K562 (cell line): ENCODE results near the gene TLCD5. TPM values are rescaled to one million over a fixed set of nuclear protein-coding genes. Genes with fewer than 3 reads are reported as not detected.

Source experiments
- ATAC-seq: fragments of 200-7000 bp; cut with Tn5 transposase; 3 replicates; pipeline ENCODE4 v1.9.1; 2020; ENCODE audit warnings: moderate library complexity
- BruUV-seq: library from RNA; stranded (reverse); fragments of 400-500 nt; replicated peaks from 2 replicates; lab custom pipeline; 2021; lab: Mats Ljungman, UMichigan
- CTCF ChIA-PET: fragments of 300-600 bp; formaldehyde crosslinking; extraction: SDS; loops from one replicate; lab custom pipeline; 2021; ENCODE audit warnings: low intra/inter-chr PET ratio; lab: Yijun Ruan, JAX
- POLR2A ChIA-PET: fragments of 300-600, 350-650 bp; sonication (Branson Sonifier 250); formaldehyde crosslinking; extraction: SDS; loops from one replicate; lab custom pipeline; 2021; ENCODE audit warnings: antibody characterized with exemption, inconsistent platforms; lab: Yijun Ruan, JAX
- DNase-seq, 4 experiments: peaks; one replicate each; pipeline versions ENCODE4 v3.0.0 to v3.0.0-alpha.2; 2011 to 2018; ENCODE audit warnings: low spot score in 3 of 4, mixed read lengths in 3 of 4; ENCODE audit errors: extremely low read depth in 1 of 4
- FAIRE-seq: peaks from 2 replicates; lab custom pipeline; 2011; peaks lifted over from hg19 to GRCh38; lab: Jason Lieb, UNC
- H2AFZ ChIP-seq: 2 replicates; pipeline ENCODE4 v1.6.0; 2011; ENCODE audit warnings: low read depth, low read length, control low read depth, inconsistent platforms
- H3K27ac ChIP-seq: fragments of 200-600 bp; 3 replicates; pipeline ENCODE4 v1.8.0; 2011; ENCODE audit warnings: low read depth, mild to moderate bottlenecking, control low read depth, inconsistent platforms, low read length, moderate library complexity, mixed read lengths; ENCODE audit errors: extremely low read depth
- H3K27me3 ChIP-seq, 2 experiments: fragments of 300-600 bp in 1 of 2; 2 replicates in 1 of 2; 3 replicates in 1 of 2; pipeline versions ENCODE4 v1.6.0 to v1.8.0; 2011; ENCODE audit warnings: inconsistent platforms in 2 of 2, low read length in 2 of 2, mild to moderate bottlenecking in 1 of 2, mixed read lengths in 1 of 2, moderate library complexity in 1 of 2; ENCODE audit not compliant: control insufficient read depth in 2 of 2, insufficient read depth in 2 of 2
- H3K36me3 ChIP-seq: fragments of 300-600 bp; 3 replicates; pipeline ENCODE4 v1.8.0; 2011; ENCODE audit warnings: mild to moderate bottlenecking, low read length, inconsistent platforms; ENCODE audit not compliant: control insufficient read depth, insufficient read depth
- H3K4me1 ChIP-seq, 2 experiments: fragments of 200-600 bp in 1 of 2; replicated peaks in 1 of 2; 2 replicates in 1 of 2; 3 replicates in 1 of 2; pipeline versions ENCODE4 v1.5.1 to v1.8.0; 2011; ENCODE audit warnings: inconsistent platforms in 2 of 2, low read length in 2 of 2, mild to moderate bottlenecking in 1 of 2, mixed read lengths in 1 of 2, moderate library complexity in 1 of 2; ENCODE audit not compliant: control insufficient read depth in 2 of 2, insufficient read depth in 2 of 2
- H3K4me2 ChIP-seq: 2 replicates; pipeline ENCODE4 v1.6.1; 2011; ENCODE audit warnings: low read length, control low read depth, inconsistent platforms, mixed read lengths; ENCODE audit not compliant: insufficient read depth
- H3K4me3 ChIP-seq: fragments of 200-600 bp; sonication (generic), shearing (Covaris generic); 2 replicates; pipeline ENCODE4 v1.5.1; 2016; ENCODE audit warnings: control low read depth, inconsistent platforms
- H3K79me2 ChIP-seq: fragments of 200-600 bp; 3 replicates; pipeline ENCODE4 v1.8.0; 2011; ENCODE audit warnings: low read length, inconsistent platforms; ENCODE audit not compliant: control insufficient read depth, insufficient read depth
- H3K9ac ChIP-seq, 2 experiments: 2 replicates each; pipeline versions ENCODE4 v1.6.0 to v1.6.1; 2011; ENCODE audit warnings: low read depth in 2 of 2, low read length in 2 of 2, control low read depth in 1 of 2, inconsistent platforms in 1 of 2, mild to moderate bottlenecking in 1 of 2, mixed read lengths in 1 of 2; ENCODE audit not compliant: insufficient read depth in 1 of 2
- H3K9me1 ChIP-seq: one replicate; pipeline ENCODE4 v1.6.0; 2011; ENCODE audit warnings: inconsistent platforms, mild to moderate bottlenecking, low read length, moderate library complexity; ENCODE audit not compliant: control insufficient read depth, insufficient read depth
- H3K9me3 ChIP-seq: replicated peaks from 2 replicates; pipeline ENCODE4 v1.5.1; 2011; ENCODE audit warnings: low read depth, low read length, inconsistent platforms; ENCODE audit not compliant: control insufficient read depth, insufficient read depth
- H4K20me1 ChIP-seq: replicated peaks from 2 replicates; pipeline ENCODE4 v1.6.1; 2011; ENCODE audit warnings: low read length, inconsistent platforms, mixed read lengths; ENCODE audit not compliant: control insufficient read depth, insufficient read depth
- BACH1 ChIP-seq: fragments of 200-800 bp; sonication (Bioruptor generic); IDR thresholded peaks from 2 replicates; pipeline ENCODE4 v1.6.1; 2016; ENCODE audit warnings: missing genetic modification characterization, missing compliant biosample characterization
- C11orf30 ChIP-seq: fragments of 450-650 bp; IDR thresholded peaks from 2 replicates; pipeline ENCODE4 v1.6.1; 2016; ENCODE audit warnings: low read depth, mild to moderate bottlenecking
- CREB1 ChIP-seq, 2 experiments: sonication (generic) in 1 of 2; formaldehyde crosslinking in 1 of 2; IDR thresholded peaks; 2 replicates each; pipeline versions ENCODE4 v1.6.1 to v1.8.0; 2012 to 2022; ENCODE audit warnings: inconsistent platforms in 1 of 2, mild to moderate bottlenecking in 1 of 2, missing genetic modification reagents in 1 of 2, moderate library complexity in 1 of 2
- DACH1 ChIP-seq: fragments of 450-650 bp; IDR thresholded peaks from 2 replicates; pipeline ENCODE4 v1.6.1; 2018; ENCODE audit not compliant: partially characterized antibody
- KDM1A ChIP-seq, 2 experiments: fragments of 450-650 bp; IDR thresholded peaks; 2 replicates each; pipeline ENCODE4 v1.6.1; 2016; ENCODE audit warnings: mild to moderate bottlenecking in 2 of 2
- KLF6 ChIP-seq: fragments of 250-450 bp; sonication (Bioruptor Pico); IDR thresholded peaks from 2 replicates; pipeline ENCODE4 v1.4.0; 2020; ENCODE audit warnings: mild to moderate bottlenecking, moderate library complexity, borderline replicate concordance
- MAFG ChIP-seq: fragments of 450-650 bp; conservative IDR thresholded peaks from 2 replicates; pipeline ENCODE4 v1.6.1; 2016; ENCODE audit warnings: missing genetic modification characterization, missing compliant biosample characterization
- MAFK ChIP-seq: IDR thresholded peaks from 2 replicates; pipeline ENCODE4 v1.6.1; 2011; ENCODE audit warnings: low read length, improper control_type of control experiment
- NFE2 ChIP-seq: IDR thresholded peaks from 2 replicates; pipeline ENCODE4 v1.6.1; 2014; ENCODE audit warnings: antibody characterized with exemption, low read depth
- NFE2L1 ChIP-seq: fragments of 450-650 bp; IDR thresholded peaks from 2 replicates; pipeline ENCODE4 v1.6.1; 2016; ENCODE audit warnings: missing genetic modification characterization, low read depth, mild to moderate bottlenecking, missing compliant biosample characterization, moderate library complexity, borderline replicate concordance
- SMARCB1 ChIP-seq: IDR thresholded peaks from 2 replicates; pipeline ENCODE4 v1.6.1; 2011; ENCODE audit warnings: improper control_type of control experiment, low read depth; ENCODE audit not compliant: insufficient read length
- TAF7 ChIP-seq: fragments of 450-650 bp; IDR thresholded peaks from 2 replicates; pipeline ENCODE4 v1.6.1; 2016; ENCODE audit warnings: missing genetic modification characterization, missing compliant biosample characterization
- ZBTB1 ChIP-seq: sonication (generic); formaldehyde crosslinking; IDR thresholded peaks from 2 replicates; pipeline ENCODE4 v1.8.1; 2023; ENCODE audit warnings: missing genetic modification reagents, low read depth, mild to moderate bottlenecking, borderline replicate concordance
- ZNF316 ChIP-seq: fragments of 450-650 bp; IDR thresholded peaks from 2 replicates; pipeline ENCODE4 v1.6.1; 2016
- ZNF384 ChIP-seq: IDR thresholded peaks from 2 replicates; pipeline ENCODE4 v1.6.1; 2012; ENCODE audit warnings: low read depth, low read length, improper control_type of control experiment
- ZNF561 ChIP-seq: fragments of 450-650 bp; formaldehyde crosslinking; conservative IDR thresholded peaks from 2 replicates; pipeline ENCODE4 v1.4.0; 2020; ENCODE audit warnings: mild to moderate bottlenecking, moderate library complexity
- WGBS: fragments of 100-300 bp; shearing (Covaris generic); methylation state at CpG from one replicate; pipeline ENCODE4 v1.1.6; 2016; ENCODE audit warnings: low coverage, mixed read lengths; ENCODE audit not compliant: insufficient coverage; ENCODE audit errors: missing lambda C conversion rate; 5-methylcytosine and 5-hydroxymethylcytosine counted together
- in situ Hi-C: fragments of 300-500 bp; cut with MboI; formaldehyde crosslinking; loops from 4 replicates; pipeline ENCODE4 v1.15.0; 2018; ENCODE audit warnings: inconsistent platforms, mixed read lengths
- intact Hi-C: fragments of 100-400 bp; cut with micrococcal nuclease; formaldehyde crosslinking; loops from 2 replicates; pipeline ENCODE4 v1.14.2; 2022
- polyA plus RNA-seq, 8 experiments: library from polyadenylated mRNA; depleted of rRNA in 4 of 8; stranded (reverse) in 5 of 8; unstranded in 3 of 8; fragments of >200 nt; fragmentation: Nextera tagmentation in 2 of 8; fragmentation: Illumina TruSeq in 1 of 8; extraction: Ambion mirVana in 2 of 8; extraction: Trizol in 1 of 8; gene quantifications; 2 replicates each; pipeline versions ENCODE4 v1.2.1 to v1.2.3, GENCODE V29; 2011 to 2014; ENCODE audit warnings: inconsistent platforms in 1 of 8, missing spikeins in 1 of 8
- total RNA-seq, 7 experiments: library from RNA; depleted of rRNA in 6 of 7; stranded (reverse); fragments of >200 nt in 6 of 7; fragmentation: Illumina TruSeq in 2 of 7; extraction: Trizol in 2 of 7; gene quantifications; 2 replicates each; pipeline versions ENCODE4 v1.2.1 to v1.2.3, GENCODE V29; 2011 to 2021; ENCODE audit warnings: low replicate concordance in 1 of 7

Gene TLCD5
- total and polyA plus RNA-seq, 9 of the 15 experiments (the other 6 are each of a cell fraction or from before 2014, with no cell fraction given) = 0.94 to 5.1 (median 1.6) TPM

DNA sequence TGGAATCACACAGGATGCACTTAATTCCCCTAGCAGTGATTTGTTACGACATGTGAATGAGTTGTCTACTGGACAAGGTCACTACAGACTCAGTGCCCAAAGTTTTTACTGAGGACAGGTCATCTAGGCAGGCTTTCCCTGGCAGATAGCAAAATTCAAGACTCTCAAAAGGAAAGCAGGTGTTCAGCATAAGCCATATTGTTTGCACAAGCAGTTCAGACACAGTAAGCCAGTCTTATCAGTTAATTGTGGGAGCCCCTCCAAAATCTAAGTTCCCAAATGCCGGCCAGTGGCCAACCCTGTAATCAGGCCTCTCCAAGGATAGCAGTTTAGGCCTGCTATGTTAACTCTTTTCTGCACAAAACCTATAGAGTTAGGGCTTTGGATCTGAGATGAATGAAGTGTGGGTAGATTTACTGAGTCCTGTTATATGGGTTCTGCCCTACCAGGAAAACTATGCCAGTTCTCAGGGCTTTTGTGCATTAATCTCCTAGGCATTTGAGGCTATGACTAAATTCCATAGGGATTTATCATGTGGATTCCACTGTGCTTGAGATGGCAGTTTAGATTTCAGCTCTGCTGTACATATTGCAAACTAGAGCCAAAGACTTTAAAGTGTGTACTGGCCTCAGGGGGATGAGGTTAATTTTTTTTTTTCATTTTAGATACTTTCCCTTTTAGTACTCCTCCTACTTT is 6.3 kb downstream of the TLCD5 start:
- H2AFZ ChIP-seq = no peak overlapping the region

DNA sequence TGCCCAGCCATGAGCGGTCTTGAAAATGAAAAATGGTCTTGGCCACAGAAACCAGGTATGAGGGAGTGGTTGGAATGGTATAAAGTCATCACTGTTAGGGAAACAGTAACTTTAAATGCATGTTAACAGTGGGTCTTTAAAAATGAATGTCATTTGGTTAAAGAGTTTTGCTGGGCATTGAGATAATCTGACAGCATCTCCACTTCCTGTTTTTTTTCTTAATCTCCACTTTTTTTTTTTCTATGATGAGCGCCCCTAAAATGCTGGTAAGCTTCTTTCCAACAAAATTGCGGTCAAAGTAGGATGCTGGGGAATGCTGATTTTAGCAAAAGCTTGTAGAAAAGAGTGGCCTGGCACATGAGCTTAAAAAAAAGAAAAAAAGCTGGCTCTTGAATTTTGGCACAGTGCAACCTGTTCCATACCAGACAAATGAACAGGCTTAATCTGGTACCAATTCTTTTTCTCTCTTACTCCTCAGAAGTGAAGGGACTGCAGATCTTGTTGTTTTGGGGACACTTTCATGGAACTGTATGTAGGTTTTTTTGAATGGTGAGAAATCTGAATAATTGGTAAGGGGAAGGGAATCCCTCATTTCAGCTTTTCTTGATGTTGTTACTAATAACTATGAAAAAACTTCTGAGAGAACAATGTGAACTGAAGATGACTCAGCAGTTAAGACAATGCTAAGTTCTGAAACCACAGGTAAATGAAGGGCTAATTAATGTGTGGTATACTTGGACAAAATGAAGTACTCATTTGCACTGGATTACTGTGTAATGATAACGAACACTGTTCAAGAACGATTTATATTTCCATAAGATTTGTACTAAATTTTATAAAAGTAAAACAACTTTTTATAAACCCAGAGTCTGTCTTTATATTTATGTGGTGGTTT is 8.0 kb downstream of the TLCD5 start:
- H3K79me2 ChIP-seq = peaks cover 17% of the 10 kb centered on the region
- peaks cover 6 to 13% of the 10 kb centered on the region in 2 experiments; a peak in 4 of 5 replicates for H3K4me1 ChIP-seq
- FAIRE-seq (no peak), DNase-seq (no peak), ATAC-seq (no peak)
- H3K9me1 ChIP-seq = no peaks in the 10 kb centered on the region
- BruUV-seq = no TSS peak
- H3K4me2 ChIP-seq = no peak overlapping the region
- no peak overlapping the region for H3K27ac ChIP-seq
- H3K9me3 ChIP-seq = no peaks in the 10 kb centered on the region
- peaks cover 8% of the 10 kb centered on the region; the same call in 1 of the 2 replicates for H4K20me1 ChIP-seq
- CTCF ChIA-PET = no interaction called here
- H3K36me3 ChIP-seq = no peaks in the 10 kb centered on the region
- H3K27me3 ChIP-seq = no peaks in the 10 kb centered on the region
- H3K9ac ChIP-seq = no peak overlapping the region
- intact Hi-C loops = loop anchor here (10.0 kb wide), 1 partner anchor 352 kb away; no protein-coding TSS in a partner anchor
- no peak overlapping the region for H3K4me3 ChIP-seq
- H2AFZ ChIP-seq = no peak overlapping the region
- in situ Hi-C loops = no loop called here
- POLR2A ChIA-PET = no interaction called here
- 51% methylated on average over 5 of the region's 5 CpGs for WGBS
- TF ChIP-seq NFE2L1 (tag) (peak; percentile 87), TAF7 (tag) (no peak), ZNF316 (peak; percentile 94), CREB1 (IDR thresholded peaks at IDR 0.05) (no peak), CREB1 (CRISPR knock-in tag; IDR thresholded peaks at IDR 0.05) (no peak), MAFG (peak; percentile 94), ZNF384 (peak; percentile 57; the same call in 1 of the 2 replicates), C11orf30 (peak; percentile 89), BACH1 (tag) (0 out of 2 replicates have a peak, but pooled peaks have one; percentile 60), NFE2 (peak; percentile 84), SMARCB1 (no peak), ZBTB1 (CRISPR knock-in tag) (no peak), ZNF561 (no peak), MAFK (peak; percentile 84)

More for the DNA sequence above, 6.3 kb downstream of the TLCD5 start:
- H3K79me2 ChIP-seq = peaks cover 1% of the 10 kb centered on the region; the same call in 2 of the 3 replicates
- no peaks in the 10 kb centered on the region for H3K9me3 ChIP-seq
- H3K9ac ChIP-seq = no peak overlapping the region
- TF ChIP-seq KLF6 (CRISPR knock-in tag) (no peak), KDM1A (IDR thresholded peaks at IDR 0.05) (0 out of 4 replicates have a peak, but pooled peaks of 1 of the 2 experiments have one; percentile 11), DACH1 (no peak)
- no peak for FAIRE-seq
- ATAC-seq = no peak
- no peak overlapping the region for H3K4me2 ChIP-seq
- CTCF ChIA-PET = no interaction called here
- in situ Hi-C loops (no loop called here), intact Hi-C loops (loop anchor here (10.0 kb wide), 1 partner anchor 353 kb away; no protein-coding TSS in a partner anchor)
- H3K36me3 ChIP-seq = no peaks in the 10 kb centered on the region
- peaks cover 7 to 16% of the 10 kb centered on the region in 2 experiments; a peak in 4 of 5 replicates for H3K4me1 ChIP-seq
- no peak overlapping the region for H3K27ac ChIP-seq
- DNase-seq = no peak
- no peak overlapping the region for H3K4me3 ChIP-seq
- no peaks in the 10 kb centered on the region for H3K9me1 ChIP-seq
- POLR2A ChIA-PET = no interaction called here
- no peaks in the 10 kb centered on the region for H4K20me1 ChIP-seq
- no TSS peak for BruUV-seq
- 43% methylated on average over 2 of the region's 2 CpGs for WGBS
- H3K27me3 ChIP-seq = no peaks in the 10 kb centered on the region
